Testis (tissue), 5 donors: ENCODE data around the gene SLC25A20. TPM values are rescaled to one million over a fixed set of nuclear protein-coding genes. Genes with fewer than 3 reads are reported as not detected.
A peak's percentile ranks its signal among the peaks of the same experiment; 100 is the strongest.

Experiments used
- DNase-seq: peaks from one replicate; pipeline ENCODE4 v3.0.0-alpha.2; 2019
- H3K27ac ChIP-seq, 2 donors: fragments of 200-600 bp; sonication (generic); one replicate each; pipeline ENCODE4 v1.5.1; 2019
- H3K27me3 ChIP-seq: fragments of 200-600 bp; sonication (generic); one replicate; pipeline ENCODE4 v1.5.1; 2019
- H3K36me3 ChIP-seq: fragments of 200-600 bp; sonication (generic); one replicate; pipeline ENCODE4 v1.5.1; 2017; ENCODE audit warnings: low read depth; ENCODE audit errors: missing control alignments
- H3K4me1 ChIP-seq: fragments of 200-600 bp; sonication (generic); one replicate; pipeline ENCODE4 v1.5.1; 2019
- H3K4me3 ChIP-seq, 2 donors: fragments of 200-600 bp; sonication (generic); one replicate each; pipeline ENCODE4 v1.5.1; 2017 to 2019
- H3K9me3 ChIP-seq: fragments of 200-600 bp; sonication (generic); one replicate; pipeline ENCODE4 v1.5.1; 2017
- POLR2A ChIP-seq: fragments of 450-650 bp; IDR thresholded peaks from one replicate; pipeline ENCODE4 v1.6.1; 2017; ENCODE audit warnings: antibody characterized with exemption, mild to moderate bottlenecking, moderate library complexity
- WGBS, 2 donors: methylation state at CpG; one replicate each; pipeline ENCODE4 v1.1.5; 2018; 5-methylcytosine and 5-hydroxymethylcytosine counted together
- intact Hi-C: fragments of 100-400 bp; cut with DNase I; formaldehyde crosslinking; loops from one replicate; pipeline ENCODE4 v1.15.1; 2023; ENCODE audit warnings: low total_unique reads
- long read RNA-seq, 2 donors: transcript quantifications; one replicate each; lab custom pipeline, GENCODE V29; 2026
- polyA plus RNA-seq: library from polyadenylated mRNA; stranded (reverse); fragments of 350-450 nt; fragmentation: Illumina TruSeq; extraction: RNeasy Lipid Tissue Mini Kit (QIAGEN cat#74804); gene quantifications from one replicate; pipeline ENCODE4 v1.2.3, GENCODE V29; 2014; ENCODE audit warnings: low read depth, low replicate concordance; ENCODE audit not compliant: insufficient read depth
- total RNA-seq, 2 donors: library from RNA; depleted of rRNA; stranded (reverse); fragments of >200 nt; gene quantifications; one replicate each; pipeline ENCODE4 v1.2.3, GENCODE V29; 2016
- TF ChIP-seq, protein P1 (sequence below), 3 experiments: fragments of 450-650 bp in 2 of 3; fragments of 200-600 bp in 1 of 3; sonication (generic) in 1 of 3; IDR thresholded peaks; one replicate each; pipeline ENCODE4 v1.5.1; 2016 to 2019; ENCODE audit warnings: antibody characterized with exemption in 3 of 3, mild to moderate bottlenecking in 2 of 3, moderate library complexity in 1 of 3

Gene SLC25A20, protein sequence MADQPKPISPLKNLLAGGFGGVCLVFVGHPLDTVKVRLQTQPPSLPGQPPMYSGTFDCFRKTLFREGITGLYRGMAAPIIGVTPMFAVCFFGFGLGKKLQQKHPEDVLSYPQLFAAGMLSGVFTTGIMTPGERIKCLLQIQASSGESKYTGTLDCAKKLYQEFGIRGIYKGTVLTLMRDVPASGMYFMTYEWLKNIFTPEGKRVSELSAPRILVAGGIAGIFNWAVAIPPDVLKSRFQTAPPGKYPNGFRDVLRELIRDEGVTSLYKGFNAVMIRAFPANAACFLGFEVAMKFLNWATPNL
- total RNA-seq (10 to 100 TPM; 13.0 to 15.7 TPM), polyA plus RNA-seq (19.6 TPM)
- long read RNA-seq, donor 1, transcript SLC25A20-201 (9 exons, 1,879 nt), result major isoform, 5 of 8 reads
- long read RNA-seq, donor 1, partial matches to known transcripts, result 0 of 8 reads
- long read RNA-seq, donor 1, other reads (novel, unspliced or antisense), result 0 of 8 reads
- long read RNA-seq, donor 2, partial matches to known transcripts, result 0 of 2 reads
- long read RNA-seq, donor 2, other reads (novel, unspliced or antisense), result 0 of 2 reads

DNA sequence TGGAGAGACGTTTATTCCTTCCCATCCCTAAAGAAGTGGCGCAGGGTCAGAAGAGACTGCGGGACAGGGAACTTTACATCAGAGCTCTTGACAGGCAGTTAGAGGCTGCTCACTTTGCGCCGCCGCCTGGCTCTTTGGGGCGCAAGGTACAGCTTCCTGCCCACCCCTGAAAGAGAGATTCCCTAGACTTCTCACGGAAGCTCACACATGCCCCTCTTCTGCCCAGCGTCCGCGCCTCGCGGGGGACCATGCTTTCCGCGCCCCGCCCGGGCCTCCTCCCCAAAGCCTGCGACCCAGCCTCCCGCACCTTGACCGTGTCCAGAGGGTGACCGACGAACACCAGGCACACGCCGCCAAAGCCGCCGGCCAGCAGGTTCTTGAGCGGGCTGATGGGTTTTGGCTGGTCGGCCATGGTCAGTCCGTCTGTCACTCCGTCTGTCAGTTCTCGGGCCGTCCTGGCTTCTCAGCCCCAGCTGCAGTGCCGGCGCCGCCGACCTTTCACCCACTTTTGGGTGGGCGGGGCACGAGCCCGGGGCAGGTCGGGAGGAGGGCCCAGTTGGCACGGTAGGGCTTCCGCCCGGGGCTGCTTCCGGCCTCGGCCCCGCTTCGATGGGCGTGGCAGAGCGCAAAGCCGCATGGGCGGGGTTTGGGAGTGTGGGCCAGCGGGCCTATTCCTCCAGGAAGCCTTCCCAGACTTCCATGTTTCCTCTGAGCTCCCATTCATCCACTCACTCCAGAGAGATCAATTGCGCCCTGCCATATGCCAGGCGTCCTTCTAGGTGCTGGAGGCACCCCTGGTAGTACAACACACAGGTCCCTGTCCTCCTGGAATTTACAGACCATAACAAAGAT, at the start of gene SLC25A20:
TSS of gene SLC25A20 (minus strand) at position 500 of the 852 bp plus-strand sequence. CDS start at position 412, 88 bp downstream.
- no peaks in the 10 kb centered on the region for H3K36me3 ChIP-seq
- H3K4me3 ChIP-seq, result peak within 1 kb of the TSS; percentile 69
- no peaks in the 10 kb centered on the region for H3K9me3 ChIP-seq
- DNase-seq, result peak; percentile 91
- intact Hi-C loops, result no loop called here
- H3K27ac ChIP-seq, result peak within 1 kb of the TSS; percentile 8 to 35
- TF ChIP-seq, protein P1, sequence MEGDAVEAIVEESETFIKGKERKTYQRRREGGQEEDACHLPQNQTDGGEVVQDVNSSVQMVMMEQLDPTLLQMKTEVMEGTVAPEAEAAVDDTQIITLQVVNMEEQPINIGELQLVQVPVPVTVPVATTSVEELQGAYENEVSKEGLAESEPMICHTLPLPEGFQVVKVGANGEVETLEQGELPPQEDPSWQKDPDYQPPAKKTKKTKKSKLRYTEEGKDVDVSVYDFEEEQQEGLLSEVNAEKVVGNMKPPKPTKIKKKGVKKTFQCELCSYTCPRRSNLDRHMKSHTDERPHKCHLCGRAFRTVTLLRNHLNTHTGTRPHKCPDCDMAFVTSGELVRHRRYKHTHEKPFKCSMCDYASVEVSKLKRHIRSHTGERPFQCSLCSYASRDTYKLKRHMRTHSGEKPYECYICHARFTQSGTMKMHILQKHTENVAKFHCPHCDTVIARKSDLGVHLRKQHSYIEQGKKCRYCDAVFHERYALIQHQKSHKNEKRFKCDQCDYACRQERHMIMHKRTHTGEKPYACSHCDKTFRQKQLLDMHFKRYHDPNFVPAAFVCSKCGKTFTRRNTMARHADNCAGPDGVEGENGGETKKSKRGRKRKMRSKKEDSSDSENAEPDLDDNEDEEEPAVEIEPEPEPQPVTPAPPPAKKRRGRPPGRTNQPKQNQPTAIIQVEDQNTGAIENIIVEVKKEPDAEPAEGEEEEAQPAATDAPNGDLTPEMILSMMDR (IDR thresholded peaks at IDR 0.05), result no peak
- peak; percentile 15 for TF ChIP-seq POLR2A
- H3K27me3 ChIP-seq, result no peaks in the 10 kb centered on the region
- H3K4me1 ChIP-seq, result peaks cover 7% of the 10 kb centered on the region
- 3 to 6% methylated on average over 20 to 51 of the region's 54 CpGs for WGBS, 2 donors

DNA sequence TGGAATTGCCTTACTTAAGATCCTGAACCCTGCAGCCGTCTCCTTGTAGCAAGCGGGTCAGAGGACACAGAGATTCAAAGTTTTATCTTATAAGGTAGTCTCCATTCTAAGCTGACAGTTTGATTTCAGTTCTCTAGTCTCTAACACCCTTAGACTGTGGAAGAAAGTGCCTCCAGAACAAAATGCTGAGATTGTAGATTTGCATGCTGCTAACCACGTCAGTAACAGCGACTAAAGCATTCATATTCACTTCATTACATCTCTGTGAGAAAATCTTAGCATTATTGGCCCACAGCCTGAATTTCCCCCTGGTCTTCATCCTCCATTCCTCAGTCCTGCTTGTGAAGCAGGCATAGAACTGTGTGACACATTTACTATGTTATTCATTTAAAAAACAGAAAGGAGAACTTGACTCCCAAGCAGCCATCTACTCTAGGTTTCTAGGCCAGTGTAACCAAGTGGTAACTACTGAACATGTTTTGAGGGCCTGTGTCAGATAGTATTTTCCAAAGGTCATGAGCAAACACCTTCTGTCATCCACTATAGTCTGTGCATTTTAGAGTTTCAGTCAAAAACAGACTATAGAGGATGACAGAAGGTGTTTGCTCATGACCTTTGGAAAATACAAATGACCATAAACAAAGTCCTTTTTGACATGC, 47.3 kb upstream of the SLC25A20 start:
- TF ChIP-seq, protein P1 (IDR thresholded peaks at IDR 0.05), result no peak
- no peak for TF ChIP-seq POLR2A
- Histone ChIP-seq H3K27me3 (no peaks in the 10 kb centered on the region), H3K9me3 (no peaks in the 10 kb centered on the region), H3K36me3 (no peaks in the 10 kb centered on the region), H3K4me3 (no peak overlapping the region), H3K4me1 (peaks cover 5% of the 10 kb centered on the region), H3K27ac (no peak overlapping the region)
- WGBS, 2 donors, result 80 to 87% methylated on average over 4 of the region's 4 CpGs
- DNase-seq, result no peak
- intact Hi-C loops, result no loop called here

DNA sequence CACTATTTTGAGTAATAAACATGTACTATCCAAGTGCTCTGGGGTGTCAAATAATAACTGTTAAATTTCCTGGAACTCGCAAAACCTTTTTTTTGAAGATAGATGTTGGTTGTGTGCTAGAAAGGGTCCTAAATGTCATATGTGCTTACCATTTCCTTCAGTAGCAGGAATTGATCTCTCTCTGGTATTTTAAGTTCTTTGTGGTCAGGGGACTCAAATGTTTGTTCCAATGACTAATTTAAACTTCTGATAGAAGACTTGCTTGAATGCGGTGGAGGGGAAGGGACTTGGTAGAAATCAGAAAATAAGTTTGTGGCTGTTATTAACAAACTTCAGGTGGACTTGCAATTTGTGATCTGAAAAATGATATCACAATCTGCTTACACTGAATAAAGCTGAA, 46.8 kb upstream of the SLC25A20 start:
- no peak overlapping the region for H3K27ac ChIP-seq
- DNase-seq, result no peak
- H3K4me1 ChIP-seq, result peaks cover 5% of the 10 kb centered on the region
- TF ChIP-seq POLR2A, result no peak
- TF ChIP-seq, protein P1 (IDR thresholded peaks at IDR 0.05), result no peak
- no peak overlapping the region for H3K4me3 ChIP-seq
- no peaks in the 10 kb centered on the region for H3K9me3 ChIP-seq
- intact Hi-C loops, result no loop called here
- no peaks in the 10 kb centered on the region for H3K36me3 ChIP-seq
- no peaks in the 10 kb centered on the region for H3K27me3 ChIP-seq
- WGBS, 2 donors, result 75 to 93% methylated on average over 2 of the region's 2 CpGs

DNA sequence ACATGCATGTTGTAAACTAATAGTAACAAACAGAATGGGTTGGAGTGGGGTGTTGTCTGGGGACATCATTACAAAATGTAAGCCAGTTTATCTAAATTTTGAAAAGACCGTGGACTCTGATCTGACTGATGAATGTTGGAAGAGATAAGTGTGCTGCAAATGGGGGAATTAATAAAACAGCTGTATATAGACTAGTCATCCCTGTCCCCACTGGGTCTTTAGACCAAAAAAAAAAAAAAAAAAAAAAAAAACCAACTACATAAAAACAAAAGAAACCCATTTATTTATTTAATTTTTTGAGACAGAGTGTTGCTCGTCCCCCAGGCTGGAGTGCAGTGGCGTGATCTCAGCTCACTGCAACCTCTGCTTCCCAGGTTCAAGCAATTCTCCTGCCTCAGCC, 40.0 kb upstream of the SLC25A20 start:
- H3K27ac ChIP-seq, result no peak overlapping the region
- no peaks in the 10 kb centered on the region for H3K27me3 ChIP-seq
- 90 to 92% methylated on average over 3 of the region's 3 CpGs for WGBS, 2 donors
- no peaks in the 10 kb centered on the region for H3K4me1 ChIP-seq
- intact Hi-C loops, result no loop called here
- no peaks in the 10 kb centered on the region for H3K9me3 ChIP-seq
- no peak overlapping the region for H3K4me3 ChIP-seq
- no peak for TF ChIP-seq POLR2A
- TF ChIP-seq, protein P1 (IDR thresholded peaks at IDR 0.05), result no peak
- DNase-seq, result no peak
- H3K36me3 ChIP-seq, result no peaks in the 10 kb centered on the region
